Measurements from ENCODE around the gene PVRIG.
"Not testable (repeated sequence)": the region's sequence is repeated elsewhere in the genome, so short reads cannot be mapped to it uniquely, and the experiment has no call there.

DNA sequence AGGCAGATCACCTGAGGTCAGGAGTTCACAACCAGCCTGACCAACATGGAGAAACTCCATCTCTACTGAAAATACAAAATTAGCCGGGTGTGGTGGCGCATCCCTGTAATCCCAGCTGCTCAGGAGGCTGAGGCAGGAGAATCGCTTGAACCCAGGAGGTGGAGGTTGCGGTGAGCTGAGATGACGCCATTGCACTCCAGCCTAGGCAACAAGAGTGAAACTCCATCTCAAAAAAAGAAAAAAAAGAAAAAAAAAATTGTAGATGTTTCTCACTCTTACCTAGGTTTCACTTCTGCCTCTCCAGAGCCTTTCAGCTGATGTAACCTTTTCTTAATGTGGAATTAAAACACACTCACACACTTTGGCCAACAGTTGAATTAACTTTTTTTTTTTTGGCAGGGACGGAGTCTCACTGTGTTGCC is 23.8 kb upstream of the PVRIG start:
- TF ChIP-seq, protein P1, sequence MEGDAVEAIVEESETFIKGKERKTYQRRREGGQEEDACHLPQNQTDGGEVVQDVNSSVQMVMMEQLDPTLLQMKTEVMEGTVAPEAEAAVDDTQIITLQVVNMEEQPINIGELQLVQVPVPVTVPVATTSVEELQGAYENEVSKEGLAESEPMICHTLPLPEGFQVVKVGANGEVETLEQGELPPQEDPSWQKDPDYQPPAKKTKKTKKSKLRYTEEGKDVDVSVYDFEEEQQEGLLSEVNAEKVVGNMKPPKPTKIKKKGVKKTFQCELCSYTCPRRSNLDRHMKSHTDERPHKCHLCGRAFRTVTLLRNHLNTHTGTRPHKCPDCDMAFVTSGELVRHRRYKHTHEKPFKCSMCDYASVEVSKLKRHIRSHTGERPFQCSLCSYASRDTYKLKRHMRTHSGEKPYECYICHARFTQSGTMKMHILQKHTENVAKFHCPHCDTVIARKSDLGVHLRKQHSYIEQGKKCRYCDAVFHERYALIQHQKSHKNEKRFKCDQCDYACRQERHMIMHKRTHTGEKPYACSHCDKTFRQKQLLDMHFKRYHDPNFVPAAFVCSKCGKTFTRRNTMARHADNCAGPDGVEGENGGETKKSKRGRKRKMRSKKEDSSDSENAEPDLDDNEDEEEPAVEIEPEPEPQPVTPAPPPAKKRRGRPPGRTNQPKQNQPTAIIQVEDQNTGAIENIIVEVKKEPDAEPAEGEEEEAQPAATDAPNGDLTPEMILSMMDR (IDR thresholded peaks at IDR 0.05; ENCODE audit: insufficient read depth, low read length) = not testable (repeated sequence)
- TF ChIP-seq REST (IDR thresholded peaks at IDR 0.05; ENCODE audit: insufficient replicate concordance, low read depth) = not testable (repeated sequence)

All from HL-60 (cell line).